ENCODE measurements around the gene LYL1.

LYL1 gene

GRCh38 chr19:13073263-13073662 lies 29.4 kb downstream of the LYL1 start:
- DNase-seq (ENCODE audit: low read depth) = no peak

- DNase-seq (ENCODE audit: low read depth) = no peak
Measured at GRCh38 chr19:13072188-13072908, 30.3 kb downstream of the LYL1 start.

- no peak for DNase-seq (ENCODE audit: low read depth)
Measured at GRCh38 chr19:13071444-13072187, 31.0 kb downstream of the LYL1 start.

GRCh38 chr19:13070425-13071140 lies 32.1 kb downstream of the LYL1 start:
- no peak for DNase-seq (ENCODE audit: low read depth)

GRCh38 chr19:13069415-13070359 lies 33.0 kb downstream of the LYL1 start:
- no peak for DNase-seq (ENCODE audit: low read depth)

- no peak for DNase-seq (ENCODE audit: low read depth)
Measured at GRCh38 chr19:13068085-13068846, 34.4 kb downstream of the LYL1 start.

GRCh38 chr19:13066933-13067807 lies 35.5 kb downstream of the LYL1 start:
- no peak for DNase-seq (ENCODE audit: low read depth)

GRCh38 chr19:13066226-13066625 lies 36.4 kb downstream of the LYL1 start:
- no peak for DNase-seq (ENCODE audit: low read depth)

- no peak for DNase-seq (ENCODE audit: low read depth)
Measured at GRCh38 chr19:13064092-13064489, 38.6 kb downstream of the LYL1 start.

- no peak for DNase-seq (ENCODE audit: low read depth)
Measured at GRCh38 chr19:13063461-13064091, 39.1 kb downstream of the LYL1 start.

GRCh38 chr19:13062317-13062716 lies 40.3 kb downstream of the LYL1 start:
- DNase-seq (ENCODE audit: low read depth) = no peak

GRCh38 chr19:13060964-13061927 lies 41.4 kb downstream of the LYL1 start:
- DNase-seq (ENCODE audit: low read depth) = no peak

GRCh38 chr19:13060233-13060963 lies 42.3 kb downstream of the LYL1 start:
- no peak for DNase-seq (ENCODE audit: low read depth)

GRCh38 chr19:13058951-13059660 lies 43.6 kb downstream of the LYL1 start:
- no peak for DNase-seq (ENCODE audit: low read depth)

- no peak for DNase-seq (ENCODE audit: low read depth)
Measured at GRCh38 chr19:13057744-13058143, 44.9 kb downstream of the LYL1 start.

- DNase-seq (ENCODE audit: low read depth) = no peak
Measured at GRCh38 chr19:13057147-13057572, 45.5 kb downstream of the LYL1 start.
